ENCODE data around the gene NTN1.

NTN1 gene

GRCh38 chr17:9071811-9072498 lies 50.6 kb downstream of the NTN1 start:
- H2AFZ ChIP-seq (ENCODE audit: low read depth), result no peak overlapping the region
- no peaks in the 10 kb centered on the region for H4K20me1 ChIP-seq (ENCODE audit: insufficient read depth)
- H3K27ac ChIP-seq, result no peak overlapping the region
- H3K4me2 ChIP-seq, result no peak overlapping the region
- no peaks in the 10 kb centered on the region for H3K27me3 ChIP-seq (ENCODE audit: insufficient read depth, low read depth)
- no peak overlapping the region for H3K4me3 ChIP-seq (IDR thresholded peaks at IDR 0.05; ENCODE audit: insufficient read depth, low read depth, low read length)
- no peaks in the 10 kb centered on the region for H3K36me3 ChIP-seq (ENCODE audit: insufficient read depth)
- no peak for TF ChIP-seq CTCF (conservative IDR thresholded peaks at IDR 0.05; ENCODE audit: low read depth, low read length)
- no peak overlapping the region for H3K9ac ChIP-seq
- H3K4me1 ChIP-seq (ENCODE audit: low read depth, poor library complexity, severe bottlenecking), result no peaks in the 10 kb centered on the region
- no peaks in the 10 kb centered on the region for H3K79me2 ChIP-seq (ENCODE audit: insufficient read depth, low read depth)

DNA sequence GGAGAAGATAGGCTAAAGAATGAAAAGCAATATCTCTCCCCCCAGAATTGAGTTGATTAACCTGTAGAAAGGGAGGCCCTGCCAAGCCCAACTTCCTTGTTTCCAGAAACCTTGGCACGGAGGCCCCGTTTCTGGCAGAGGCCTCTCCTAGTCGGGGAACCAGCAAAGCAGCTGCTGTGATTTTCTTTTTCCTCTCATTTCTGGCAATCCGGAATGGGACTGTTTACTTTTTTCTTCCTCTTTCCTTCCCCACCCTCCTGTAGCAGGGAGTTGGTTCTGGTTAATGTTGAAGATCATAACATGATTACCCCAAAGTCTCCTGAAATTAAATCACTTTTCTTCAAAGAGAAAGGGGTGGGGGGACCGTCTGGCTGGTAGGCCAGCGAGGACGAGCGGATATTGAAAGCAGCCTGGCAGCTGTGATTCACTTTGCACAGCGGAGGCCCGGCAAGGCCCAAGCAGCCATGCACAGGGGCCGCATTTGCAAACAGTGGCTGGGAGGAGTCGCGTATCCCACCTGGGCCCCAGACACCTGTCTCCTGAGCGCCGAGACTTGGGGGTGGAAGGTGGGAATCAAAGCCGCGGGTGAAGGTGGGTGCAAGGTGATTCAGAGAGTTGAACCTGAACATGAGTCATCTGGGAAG lies 51.5 kb downstream of the NTN1 start:
- Histone ChIP-seq H3K9ac (no peak overlapping the region), H3K27me3 (ENCODE audit: insufficient read depth, low read depth) (no peaks in the 10 kb centered on the region), H2AFZ (ENCODE audit: low read depth) (no peak overlapping the region), H3K4me3 (IDR thresholded peaks at IDR 0.05; ENCODE audit: insufficient read depth, low read depth, low read length) (no peak overlapping the region), H3K4me2 (no peak overlapping the region), H3K4me1 (ENCODE audit: low read depth, poor library complexity, severe bottlenecking) (no peaks in the 10 kb centered on the region), H4K20me1 (ENCODE audit: insufficient read depth) (no peaks in the 10 kb centered on the region), H3K36me3 (ENCODE audit: insufficient read depth) (no peaks in the 10 kb centered on the region), H3K79me2 (ENCODE audit: insufficient read depth, low read depth) (no peaks in the 10 kb centered on the region), H3K27ac (no peak overlapping the region)
- TF ChIP-seq CTCF (conservative IDR thresholded peaks at IDR 0.05; ENCODE audit: low read depth, low read length), result no peak

- no peak overlapping the region for H2AFZ ChIP-seq (ENCODE audit: low read depth)
- no peaks in the 10 kb centered on the region for H3K36me3 ChIP-seq (ENCODE audit: insufficient read depth)
- no peak overlapping the region for H3K27ac ChIP-seq
- H3K4me3 ChIP-seq (IDR thresholded peaks at IDR 0.05; ENCODE audit: insufficient read depth, low read depth, low read length), result no peak overlapping the region
- no peaks in the 10 kb centered on the region for H4K20me1 ChIP-seq (ENCODE audit: insufficient read depth)
- H3K79me2 ChIP-seq (ENCODE audit: insufficient read depth, low read depth), result no peaks in the 10 kb centered on the region
- H3K27me3 ChIP-seq (ENCODE audit: insufficient read depth, low read depth), result no peaks in the 10 kb centered on the region
- no peak overlapping the region for H3K4me2 ChIP-seq
- H3K4me1 ChIP-seq (ENCODE audit: low read depth, poor library complexity, severe bottlenecking), result no peaks in the 10 kb centered on the region
- no peak overlapping the region for H3K9ac ChIP-seq
- no peak for TF ChIP-seq CTCF (conservative IDR thresholded peaks at IDR 0.05; ENCODE audit: low read depth, low read length)
Measured at GRCh38 chr17:9074131-9074530, 52.8 kb downstream of the NTN1 start.

DNA sequence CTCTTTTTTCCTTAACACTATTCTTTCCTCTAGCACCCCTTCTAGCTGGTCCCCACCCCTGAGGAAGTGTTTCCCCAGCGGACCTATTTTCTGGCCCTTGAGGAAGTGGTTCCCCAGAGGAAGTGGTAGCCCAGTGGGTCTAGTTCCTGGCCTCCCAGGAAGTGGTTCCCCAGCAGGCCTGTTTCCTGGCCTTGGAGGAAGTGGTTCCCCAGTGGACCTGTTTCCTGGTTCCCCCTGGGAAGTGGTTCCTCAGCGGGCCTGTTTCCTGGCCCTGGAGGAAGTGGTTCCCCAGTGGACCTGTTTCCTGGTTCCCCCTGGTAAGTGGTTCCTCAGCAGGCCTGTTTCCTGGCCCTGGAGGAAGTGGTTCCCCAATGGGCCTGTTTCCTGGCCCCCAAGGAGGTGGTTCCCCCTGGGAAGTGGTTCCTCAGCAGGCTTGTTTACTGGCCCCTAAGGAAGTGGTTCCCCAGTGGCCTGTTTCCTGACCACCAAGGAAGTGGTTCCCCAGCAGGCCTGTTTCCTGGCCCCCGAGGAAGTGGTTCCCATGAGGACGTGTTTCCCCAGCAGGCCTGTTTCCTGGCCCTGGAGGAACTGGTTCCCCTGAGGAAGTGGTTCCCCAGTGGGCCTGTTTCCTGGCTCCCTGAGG lies 58.3 kb downstream of the NTN1 start:
- Histone ChIP-seq H3K27ac (no peak overlapping the region), H3K4me3 (IDR thresholded peaks at IDR 0.05; ENCODE audit: insufficient read depth, low read depth, low read length) (no peak overlapping the region), H3K27me3 (ENCODE audit: insufficient read depth, low read depth) (no peaks in the 10 kb centered on the region), H3K79me2 (ENCODE audit: insufficient read depth, low read depth) (no peaks in the 10 kb centered on the region), H2AFZ (ENCODE audit: low read depth) (no peak overlapping the region), H3K4me2 (no peak overlapping the region), H3K4me1 (ENCODE audit: low read depth, poor library complexity, severe bottlenecking) (no peaks in the 10 kb centered on the region), H3K36me3 (ENCODE audit: insufficient read depth) (no peaks in the 10 kb centered on the region), H4K20me1 (ENCODE audit: insufficient read depth) (no peaks in the 10 kb centered on the region), H3K9ac (no peak overlapping the region)
- no peak for TF ChIP-seq CTCF (conservative IDR thresholded peaks at IDR 0.05; ENCODE audit: low read depth, low read length)

All from KMS-11 (cell line).